Thoracic aorta (tissue), 2 donors: Measurements from ENCODE around the gene GSTM1. TPM values are rescaled to one million over a fixed set of nuclear protein-coding genes. Genes with fewer than 3 reads are reported as not detected.

Experiments used
- ATAC-seq: fragments of 150-250 bp; one replicate; pipeline ENCODE4 v1.8.0; 2017; ENCODE audit warnings: low read depth; ENCODE audit not compliant: insufficient number of reproducible peaks, low FRiP score
- DNase-seq: peaks from one replicate; pipeline ENCODE4 v3.0.0-alpha.2; 2020; ENCODE audit warnings: low spot score
- H3K27ac ChIP-seq, 2 donors: fragments of 200-600 bp; sonication (generic); 1 replicate in 1 of 2; 2 replicates in 1 of 2; pipeline ENCODE4 v1.5.1; 2016; ENCODE audit warnings: mild to moderate bottlenecking in 2 of 2, moderate library complexity in 2 of 2
- H3K27me3 ChIP-seq: fragments of 200-600 bp; sonication (generic); replicated peaks from 2 replicates; pipeline ENCODE4 v1.6.0; 2016; ENCODE audit warnings: mild to moderate bottlenecking; ENCODE audit not compliant: insufficient read depth
- H3K36me3 ChIP-seq: fragments of 200-600 bp; sonication (generic); one replicate; pipeline ENCODE4 v1.5.1; 2016
- H3K4me1 ChIP-seq, 2 donors: fragments of 200-600 bp; sonication (generic); 1 replicate in 1 of 2; 2 replicates in 1 of 2; pipeline versions ENCODE4 v1.5.1 to v1.6.0; 2016; ENCODE audit warnings: low read depth in 2 of 2, mild to moderate bottlenecking in 1 of 2; ENCODE audit not compliant: control insufficient read depth in 1 of 2
- H3K4me3 ChIP-seq: fragments of 200-600 bp; sonication (generic); 2 replicates; pipeline ENCODE4 v1.5.1; 2016; ENCODE audit warnings: mild to moderate bottlenecking
- H3K9me3 ChIP-seq: fragments of 200-600 bp; sonication (generic); 2 replicates; pipeline ENCODE4 v1.5.1; 2016
- total RNA-seq, 2 donors: library from RNA; depleted of rRNA; stranded (reverse); fragments of >200 nt; gene quantifications; one replicate each; pipeline versions ENCODE4 v1.1.0 to v1.2.3, GENCODE V29; 2016
- TF ChIP-seq, protein P1 (sequence below): fragments of 200-600 bp; sonication (generic); IDR thresholded peaks from one replicate; pipeline ENCODE4 v1.5.1; 2019; ENCODE audit warnings: antibody characterized with exemption

Gene GSTM1
- total RNA-seq, 2 donors from 2014 or later: not detected

DNA sequence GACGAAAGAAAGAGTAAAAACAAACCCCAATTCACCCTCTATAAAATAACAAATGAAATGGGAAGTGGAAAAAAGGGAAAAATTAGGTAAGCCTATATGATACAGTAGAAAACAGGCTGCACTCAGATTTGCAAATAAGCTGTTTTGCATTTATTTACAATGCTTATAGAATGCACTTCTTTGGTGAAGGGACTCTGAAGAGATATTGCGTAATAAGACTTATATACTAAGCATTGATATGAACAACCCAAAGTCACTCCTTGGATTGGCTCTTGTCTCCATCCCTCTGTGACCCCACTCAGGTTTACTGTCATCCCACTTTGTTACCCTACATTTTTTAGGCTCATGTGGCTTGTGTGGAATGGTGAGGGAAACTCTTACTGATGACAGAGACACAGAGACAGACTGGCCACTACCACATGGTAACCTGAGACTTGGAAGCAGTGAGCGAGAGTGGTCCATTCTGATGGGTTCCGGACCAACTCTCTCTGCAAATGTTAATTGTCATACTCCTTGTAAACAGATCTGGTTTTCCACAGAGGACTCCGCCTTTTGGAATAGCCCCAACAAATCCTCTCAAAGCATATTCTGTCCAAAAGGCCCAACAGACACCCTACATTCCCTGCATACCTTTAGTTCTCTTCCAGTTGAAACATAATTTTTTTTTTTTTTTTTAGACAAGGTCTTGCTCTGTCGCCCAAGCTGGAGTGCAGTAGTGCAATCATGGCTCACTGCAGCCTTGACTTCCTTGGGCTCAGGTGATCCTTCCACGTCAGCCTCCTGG lies 35.5 kb downstream of the GSTM1 start:
- no peaks in the 10 kb centered on the region for H3K27me3 ChIP-seq
- TF ChIP-seq, protein P1, sequence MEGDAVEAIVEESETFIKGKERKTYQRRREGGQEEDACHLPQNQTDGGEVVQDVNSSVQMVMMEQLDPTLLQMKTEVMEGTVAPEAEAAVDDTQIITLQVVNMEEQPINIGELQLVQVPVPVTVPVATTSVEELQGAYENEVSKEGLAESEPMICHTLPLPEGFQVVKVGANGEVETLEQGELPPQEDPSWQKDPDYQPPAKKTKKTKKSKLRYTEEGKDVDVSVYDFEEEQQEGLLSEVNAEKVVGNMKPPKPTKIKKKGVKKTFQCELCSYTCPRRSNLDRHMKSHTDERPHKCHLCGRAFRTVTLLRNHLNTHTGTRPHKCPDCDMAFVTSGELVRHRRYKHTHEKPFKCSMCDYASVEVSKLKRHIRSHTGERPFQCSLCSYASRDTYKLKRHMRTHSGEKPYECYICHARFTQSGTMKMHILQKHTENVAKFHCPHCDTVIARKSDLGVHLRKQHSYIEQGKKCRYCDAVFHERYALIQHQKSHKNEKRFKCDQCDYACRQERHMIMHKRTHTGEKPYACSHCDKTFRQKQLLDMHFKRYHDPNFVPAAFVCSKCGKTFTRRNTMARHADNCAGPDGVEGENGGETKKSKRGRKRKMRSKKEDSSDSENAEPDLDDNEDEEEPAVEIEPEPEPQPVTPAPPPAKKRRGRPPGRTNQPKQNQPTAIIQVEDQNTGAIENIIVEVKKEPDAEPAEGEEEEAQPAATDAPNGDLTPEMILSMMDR: no peak
- H3K36me3 ChIP-seq: no peaks in the 10 kb centered on the region
- no peaks in the 10 kb centered on the region for H3K4me1 ChIP-seq
- DNase-seq: no peak
- ATAC-seq: no peak
- H3K27ac ChIP-seq: no peak overlapping the region
- H3K4me3 ChIP-seq: no peak overlapping the region
- H3K9me3 ChIP-seq: no peaks in the 10 kb centered on the region

- Histone ChIP-seq H3K4me3 (no peak overlapping the region), H3K4me1 (no peaks in the 10 kb centered on the region), H3K9me3 (no peaks in the 10 kb centered on the region), H3K27ac (no peak overlapping the region), H3K27me3 (no peaks in the 10 kb centered on the region), H3K36me3 (no peaks in the 10 kb centered on the region)
- ATAC-seq: no peak
- TF ChIP-seq, protein P1: no peak
- DNase-seq: no peak
These were observed 37.3 kb downstream of the GSTM1 start for GRCh38 chr1:109724933-109725332.

DNA sequence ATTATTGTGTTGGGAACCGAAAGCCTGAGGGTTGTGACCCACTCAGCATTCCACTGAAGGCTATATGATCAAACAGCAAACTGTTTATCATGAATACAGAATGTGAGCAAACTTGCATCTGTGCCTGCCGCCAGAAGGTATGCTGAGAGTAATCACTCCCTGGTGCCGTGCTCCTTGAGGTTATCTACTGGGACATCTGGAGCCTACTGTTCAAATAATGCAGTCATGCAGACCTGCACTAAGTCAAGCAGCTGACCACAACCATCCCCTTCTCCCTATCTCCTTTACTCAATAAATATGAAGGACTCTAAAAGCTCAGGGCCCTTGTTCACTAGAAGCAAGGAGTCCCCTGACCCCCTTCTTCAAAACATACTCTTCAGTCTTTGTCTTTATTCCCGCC lies 37.9 kb downstream of the GSTM1 start:
- no peak overlapping the region for H3K4me3 ChIP-seq
- TF ChIP-seq, protein P1: no peak
- H3K4me1 ChIP-seq: no peaks in the 10 kb centered on the region
- DNase-seq: no peak
- no peaks in the 10 kb centered on the region for H3K27me3 ChIP-seq
- no peaks in the 10 kb centered on the region for H3K9me3 ChIP-seq
- no peak for ATAC-seq
- no peaks in the 10 kb centered on the region for H3K36me3 ChIP-seq
- no peak overlapping the region for H3K27ac ChIP-seq

- DNase-seq: no peak
- Histone ChIP-seq H3K36me3 (no peaks in the 10 kb centered on the region), H3K27ac (no peak overlapping the region), H3K4me1 (no peaks in the 10 kb centered on the region), H3K4me3 (no peak overlapping the region), H3K9me3 (no peaks in the 10 kb centered on the region), H3K27me3 (no peaks in the 10 kb centered on the region)
- TF ChIP-seq, protein P1: no peak
- no peak for ATAC-seq
These were observed 38.4 kb downstream of the GSTM1 start for GRCh38 chr1:109726007-109726406.

- no peak for ATAC-seq
- TF ChIP-seq, protein P1: no peak
These were observed 39.2 kb downstream of the GSTM1 start for GRCh38 chr1:109726728-109727373.

More at GRCh38 chr1:109726728-109727373, 39.2 kb downstream of the GSTM1 start:
- Histone ChIP-seq H3K27me3 (no peaks in the 10 kb centered on the region), H3K9me3 (no peaks in the 10 kb centered on the region), H3K27ac (no peak overlapping the region), H3K4me3 (no peak overlapping the region), H3K4me1 (no peaks in the 10 kb centered on the region), H3K36me3 (no peaks in the 10 kb centered on the region)
- DNase-seq: no peak
